GM21515 (cell line): ENCODE results near the gene FKBP9.
"Not testable (repeated sequence)": the region's sequence is repeated elsewhere in the genome, so short reads cannot be mapped to it uniquely, and the experiment has no call there.

Source experiments
- ATAC-seq: cut with Tn5 transposase; IDR thresholded peaks from one replicate; pipeline ENCODE4 v1.9.1; 2021; ENCODE audit not compliant: unreplicated experiment

FKBP9 gene

GRCh38 chr7:32957326-32958045 lies at the start of gene FKBP9:
TSS of gene FKBP9 (plus strand) at chr7:32957440. CDS start at chr7:32957574, 134 bp downstream.
- ATAC-seq: peak; percentile 79

GRCh38 chr7:32910195-32910594 lies 47.0 kb upstream of the FKBP9 start:
- ATAC-seq: no peak

GRCh38 chr7:32914184-32914583 lies 43.1 kb upstream of the FKBP9 start:
- ATAC-seq: no peak

GRCh38 chr7:32915041-32915536 lies 42.2 kb upstream of the FKBP9 start:
- ATAC-seq: no peak

GRCh38 chr7:32916006-32916405 lies 41.2 kb upstream of the FKBP9 start:
- ATAC-seq: no peak

- not testable (repeated sequence) for ATAC-seq
Observed at GRCh38 chr7:32916994-32917393, 40.2 kb upstream of the FKBP9 start.

GRCh38 chr7:32921896-32922295 lies 35.3 kb upstream of the FKBP9 start:
- no peak for ATAC-seq

GRCh38 chr7:32928785-32929298 lies 28.4 kb upstream of the FKBP9 start:
- no peak for ATAC-seq

- ATAC-seq: no peak
Observed at GRCh38 chr7:32929430-32930143, 27.7 kb upstream of the FKBP9 start.

- no peak for ATAC-seq
Observed at GRCh38 chr7:32930378-32930777, 26.9 kb upstream of the FKBP9 start.

GRCh38 chr7:32935558-32935957 lies 21.7 kb upstream of the FKBP9 start:
- ATAC-seq: no peak

- ATAC-seq: no peak
Observed at GRCh38 chr7:32936689-32937088, 20.6 kb upstream of the FKBP9 start.

GRCh38 chr7:32937344-32938174 lies 19.7 kb upstream of the FKBP9 start:
- no peak for ATAC-seq

- ATAC-seq: no peak
Observed at GRCh38 chr7:32941181-32941580, 16.1 kb upstream of the FKBP9 start.

GRCh38 chr7:32941681-32942414 lies 15.4 kb upstream of the FKBP9 start:
- no peak for ATAC-seq

GRCh38 chr7:32942415-32943251 lies 14.6 kb upstream of the FKBP9 start:
- ATAC-seq: peak; percentile 85

GRCh38 chr7:32943252-32944030 lies 13.8 kb upstream of the FKBP9 start:
- ATAC-seq: no peak

- ATAC-seq: no peak
Observed at GRCh38 chr7:32947420-32947983, 9.7 kb upstream of the FKBP9 start.

GRCh38 chr7:32948202-32948601 lies 9.0 kb upstream of the FKBP9 start:
- ATAC-seq: no peak
